ENCODE data around the gene MATR3.
A peak's percentile ranks its signal among the peaks of the same experiment; 100 is the strongest.

Gene MATR3

DNA sequence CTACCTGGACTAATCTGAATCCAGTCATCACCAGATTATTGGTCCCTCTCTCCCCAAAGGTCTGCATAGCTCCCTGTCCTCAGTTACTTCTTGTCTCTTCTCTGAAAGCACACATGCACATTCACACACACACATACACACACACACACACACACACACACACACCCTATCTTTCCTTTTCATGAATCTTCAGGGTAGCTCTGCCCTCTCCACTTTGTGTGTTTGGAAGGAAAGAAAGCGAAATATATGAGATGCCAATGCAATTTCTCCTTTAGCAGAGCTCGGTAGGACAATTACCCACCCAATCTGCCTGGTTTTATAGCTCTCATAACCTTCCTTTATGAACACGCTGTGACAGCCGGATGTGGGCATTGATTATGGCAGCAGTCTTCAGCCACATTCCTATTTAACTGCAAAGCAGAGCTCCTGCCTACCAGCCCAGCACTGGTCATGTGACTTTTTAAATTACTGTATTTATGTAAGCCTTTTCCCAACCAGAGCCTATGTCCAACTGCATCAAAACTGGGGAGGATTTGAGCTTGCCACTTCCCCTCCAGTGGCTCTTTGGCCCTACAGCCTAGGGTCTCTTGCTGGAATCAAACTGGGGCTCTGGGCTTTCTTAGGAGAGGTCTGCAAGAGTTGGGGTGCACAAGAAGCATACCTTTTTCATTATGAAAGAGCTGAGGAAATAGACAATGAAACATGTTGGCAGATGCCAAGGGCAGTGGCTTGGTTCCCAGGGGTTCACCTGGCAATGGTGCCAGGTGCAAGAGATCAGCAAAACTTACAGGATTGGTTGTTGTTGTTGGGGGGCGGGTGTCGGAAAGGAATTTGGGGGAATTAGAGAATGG, 20.8 kb upstream of the MATR3 start:
- no peak for DNase-seq (ENCODE audit: low read depth in 2 of 2)

DNA sequence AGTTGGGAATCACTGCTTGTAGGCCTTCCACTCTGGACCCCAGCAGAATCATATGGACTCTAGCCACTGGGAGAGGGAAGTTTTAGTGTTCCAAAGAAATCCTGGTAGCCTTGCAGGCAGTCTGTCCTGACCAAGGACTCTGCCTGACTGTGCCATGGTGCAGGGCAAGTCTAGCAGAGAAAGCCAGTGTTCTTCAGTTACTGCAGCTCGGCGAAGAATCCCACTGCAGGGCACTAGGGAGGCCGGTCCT, 20.3 kb upstream of the MATR3 start:
- DNase-seq (ENCODE audit: low read depth in 2 of 2): no peak

DNA sequence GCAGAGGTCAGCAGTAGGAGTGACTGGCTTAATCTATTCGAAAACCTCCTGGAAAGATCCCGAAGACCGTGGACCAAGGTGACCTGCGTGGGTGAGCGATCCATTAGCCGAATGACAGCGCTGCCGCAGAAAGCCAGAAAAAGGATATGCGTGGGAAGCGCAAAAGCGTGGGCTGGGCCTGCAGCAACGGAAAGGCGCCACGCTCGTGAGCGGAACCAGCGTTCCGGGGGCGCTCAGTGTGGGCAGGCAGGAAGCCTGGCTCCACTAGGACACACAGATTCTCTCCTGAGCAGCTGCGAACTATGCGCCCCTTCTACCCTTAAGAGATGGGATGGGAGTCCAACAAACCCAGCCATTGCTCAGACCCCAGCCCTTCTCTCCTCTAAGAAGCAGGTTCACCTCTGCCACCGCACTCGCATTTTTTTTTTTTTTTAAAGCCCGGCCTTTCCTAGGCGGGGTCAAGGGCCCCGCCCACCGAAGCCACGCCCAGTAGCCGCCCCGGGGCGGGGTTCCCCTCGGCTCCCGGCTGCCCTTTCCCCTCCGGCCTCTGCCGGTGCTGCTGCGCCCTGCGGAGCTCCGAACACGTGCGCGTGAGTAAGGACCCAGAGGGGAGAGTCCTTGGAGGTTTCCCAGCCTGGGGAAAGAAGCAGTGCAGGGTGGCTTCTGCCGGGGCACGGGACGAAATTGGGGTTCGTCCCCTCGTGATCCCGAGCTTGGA, 19.8 kb upstream of the MATR3 start:
- peak; percentile 80 to 84 for DNase-seq (ENCODE audit: low read depth in 2 of 2)

DNA sequence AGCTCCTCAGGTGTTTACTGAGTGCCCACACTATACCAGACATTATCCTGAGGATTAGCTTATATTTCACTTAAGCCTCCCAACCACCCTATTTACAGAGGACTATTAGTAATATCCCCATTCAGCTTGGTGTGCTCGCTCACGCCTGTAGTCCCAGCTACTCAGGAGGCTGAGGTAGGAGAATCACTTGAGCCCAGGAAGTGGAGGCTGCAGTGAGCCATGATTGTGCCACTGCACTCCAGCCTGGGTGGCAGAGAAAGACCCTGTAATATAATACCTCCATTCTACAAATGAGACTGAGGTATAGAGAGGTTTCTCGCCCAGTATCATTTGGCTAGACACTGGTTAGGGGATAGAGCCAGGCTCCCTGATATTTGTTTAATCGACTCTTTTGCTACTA, 18.0 kb upstream of the MATR3 start:
- DNase-seq (ENCODE audit: low read depth in 2 of 2): no peak

DNA sequence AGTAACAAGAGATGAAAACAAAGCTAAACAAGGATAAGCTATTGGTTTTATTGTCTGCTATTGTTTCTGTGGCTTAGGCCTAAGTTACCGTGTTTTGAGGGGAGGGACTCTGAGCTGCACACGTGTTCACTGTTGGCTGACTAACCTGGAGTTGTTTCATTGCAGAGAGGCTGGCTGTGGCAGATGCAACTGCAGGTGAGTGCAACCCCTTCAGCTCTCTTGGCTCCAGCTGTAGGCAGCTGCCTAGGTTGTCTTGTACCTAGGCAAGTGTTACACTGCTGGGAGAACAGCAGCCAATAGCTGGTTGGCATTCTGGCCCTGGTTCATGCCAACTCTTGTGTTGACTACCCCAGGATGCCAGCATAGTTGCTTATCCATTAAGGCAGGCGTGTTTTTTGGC, 17.6 kb upstream of the MATR3 start:
- no peak for DNase-seq (ENCODE audit: low read depth in 2 of 2)

DNA sequence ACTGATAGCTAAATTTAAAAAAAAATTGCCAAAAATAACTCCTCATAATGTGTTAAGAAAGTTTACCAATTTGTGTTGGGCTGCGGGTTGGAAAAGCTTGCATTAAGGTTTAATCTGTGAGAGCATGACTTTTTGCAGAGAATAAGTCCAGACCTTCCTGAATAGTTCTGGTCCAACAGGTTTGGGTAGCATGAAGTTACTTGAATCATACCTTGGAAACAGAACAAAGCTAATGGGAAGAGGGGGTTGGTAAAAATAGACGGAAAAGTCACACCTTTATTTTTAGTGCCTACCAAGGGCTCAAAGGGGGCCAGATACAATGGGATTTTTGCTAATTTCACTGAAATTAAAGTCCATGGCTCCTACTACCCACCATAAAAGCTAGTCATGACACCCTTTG, 17.1 kb upstream of the MATR3 start:
- no peak for DNase-seq (ENCODE audit: low read depth in 2 of 2)

DNA sequence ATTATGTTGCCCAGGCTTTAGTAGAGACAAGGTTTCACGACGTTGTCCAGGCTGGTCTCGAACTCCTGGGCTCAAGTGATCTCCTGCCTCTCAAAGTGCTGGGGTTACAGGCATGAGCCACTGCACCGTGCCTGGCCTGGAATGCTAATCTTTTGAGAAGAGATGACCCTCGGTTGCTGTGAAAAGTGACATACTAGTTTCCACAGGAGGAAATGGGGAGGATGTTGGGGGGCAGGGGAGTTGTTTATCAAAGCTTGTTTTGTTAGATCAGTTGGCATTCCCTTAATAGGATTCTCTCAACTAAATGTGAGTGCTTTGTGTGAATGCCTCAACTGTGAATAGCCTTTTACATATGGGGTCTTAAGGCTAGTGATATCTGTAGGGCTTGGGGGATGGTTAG, 16.4 kb upstream of the MATR3 start:
- no peak for DNase-seq (ENCODE audit: low read depth in 2 of 2)

DNA sequence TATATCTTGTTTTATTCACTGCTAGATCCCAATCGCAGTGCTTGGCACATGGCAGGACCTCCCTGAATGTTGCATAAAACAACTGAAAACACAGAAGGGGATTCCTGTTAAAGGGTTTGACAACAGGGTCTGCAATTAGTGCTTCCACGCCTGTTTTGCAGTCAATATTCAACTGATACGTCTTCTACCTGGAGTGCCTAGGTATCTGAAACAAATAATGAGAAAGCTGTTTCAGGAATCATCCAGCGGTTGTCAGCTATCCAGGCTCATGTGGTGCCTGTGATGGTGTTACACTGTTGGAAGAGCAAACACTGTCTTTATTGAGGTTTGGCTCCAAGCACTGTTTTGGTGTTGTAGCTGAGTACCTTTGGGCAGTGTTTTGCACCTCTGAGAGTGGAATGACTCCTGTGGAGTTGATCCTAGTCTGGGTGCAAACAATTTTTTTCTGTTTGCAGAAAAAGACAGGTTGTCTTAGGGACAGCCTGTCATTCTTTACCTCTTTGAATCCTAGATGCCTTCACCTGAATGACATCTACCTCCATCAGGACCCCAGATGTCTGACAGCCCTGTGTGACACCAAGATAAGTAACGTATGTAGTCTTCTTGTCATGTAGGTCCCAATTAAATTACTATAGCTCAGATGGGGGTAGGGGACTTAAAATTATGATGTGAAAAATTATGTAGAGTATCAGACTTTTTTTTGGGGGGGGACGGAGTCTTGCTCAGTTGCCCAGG, 14.8 kb upstream of the MATR3 start:
- DNase-seq (ENCODE audit: low read depth in 2 of 2): no peak

DNA sequence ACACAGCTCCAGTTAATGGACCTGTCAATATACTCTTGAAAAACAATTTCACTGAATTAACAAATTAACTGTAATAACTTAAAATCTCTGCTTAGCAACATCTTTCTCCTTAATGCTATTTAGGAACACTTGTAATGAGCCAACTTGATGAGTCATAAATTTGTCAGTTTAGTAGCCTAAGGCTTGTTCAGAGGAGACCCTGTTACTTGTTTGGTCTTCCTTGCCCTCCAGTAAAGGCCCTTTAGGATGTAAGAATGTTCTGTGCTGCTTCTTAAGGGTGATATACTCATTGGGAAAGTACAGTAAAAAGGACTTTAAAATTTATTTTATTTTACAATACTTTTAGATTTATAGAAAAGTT, 11.4 kb upstream of the MATR3 start:
- no peak for DNase-seq (ENCODE audit: low read depth in 2 of 2)

DNA sequence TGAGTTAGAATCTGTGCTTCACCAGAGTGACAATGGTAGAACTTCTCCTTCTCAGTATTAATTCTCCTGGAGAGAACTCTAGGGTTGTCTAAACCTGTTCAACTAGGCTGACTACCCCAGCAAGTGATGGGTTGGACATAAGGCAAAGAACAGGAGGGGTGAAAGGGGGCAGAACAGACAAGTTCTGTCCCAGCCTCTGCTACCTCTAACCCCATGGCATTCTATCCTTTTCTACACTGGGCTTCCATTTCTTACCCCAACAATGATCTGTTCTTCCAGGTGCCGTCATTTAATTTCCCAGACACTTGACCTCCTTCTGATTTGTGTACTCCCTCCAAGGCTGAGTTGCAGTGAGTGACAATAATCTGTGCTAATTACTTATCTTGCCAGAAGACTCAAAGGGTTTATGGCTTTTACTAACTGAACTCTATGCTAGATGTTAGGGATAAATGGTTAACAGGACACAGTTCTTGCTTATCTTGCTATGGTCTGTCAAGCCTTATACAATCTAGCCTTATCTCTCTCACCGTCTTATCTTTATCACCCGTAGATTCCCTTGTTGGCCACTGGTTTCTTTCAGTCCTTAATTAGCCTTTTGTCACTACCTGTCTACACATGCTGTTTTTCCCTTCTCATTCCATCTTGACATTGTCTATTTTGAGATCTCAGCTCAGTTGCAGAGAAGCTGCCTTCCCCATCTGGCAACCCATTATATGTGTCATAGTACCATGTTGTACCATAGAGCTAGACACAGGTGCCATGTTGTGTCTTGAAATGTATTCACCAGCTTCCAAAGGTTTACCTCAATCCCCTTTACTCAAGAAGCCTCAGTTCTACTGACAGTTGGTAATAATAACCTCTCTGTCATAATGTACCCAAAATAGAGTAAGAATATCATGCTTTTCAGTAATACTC, 10.0 kb upstream of the MATR3 start:
- no peak for DNase-seq (ENCODE audit: low read depth in 2 of 2)

DNA sequence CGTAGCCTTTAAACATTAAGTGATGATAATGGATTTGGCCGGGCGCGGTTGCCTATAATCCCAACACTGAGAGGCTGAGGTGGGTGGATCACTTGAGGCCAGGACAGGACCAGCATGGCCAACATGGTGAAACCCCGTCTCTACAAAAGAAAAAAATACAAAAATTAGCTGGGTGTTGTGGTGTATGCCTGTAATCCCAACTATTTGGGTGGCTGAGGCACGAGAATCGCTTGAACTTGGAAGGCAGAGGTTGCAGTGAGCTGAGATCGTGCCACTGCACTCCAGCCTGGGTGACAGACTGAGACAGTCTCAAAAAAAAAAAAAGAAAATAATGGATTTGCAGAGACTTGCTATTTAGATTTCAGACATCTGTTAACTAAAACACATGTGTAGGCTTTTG, 9.2 kb upstream of the MATR3 start:
- DNase-seq (ENCODE audit: low read depth in 2 of 2): no peak

DNA sequence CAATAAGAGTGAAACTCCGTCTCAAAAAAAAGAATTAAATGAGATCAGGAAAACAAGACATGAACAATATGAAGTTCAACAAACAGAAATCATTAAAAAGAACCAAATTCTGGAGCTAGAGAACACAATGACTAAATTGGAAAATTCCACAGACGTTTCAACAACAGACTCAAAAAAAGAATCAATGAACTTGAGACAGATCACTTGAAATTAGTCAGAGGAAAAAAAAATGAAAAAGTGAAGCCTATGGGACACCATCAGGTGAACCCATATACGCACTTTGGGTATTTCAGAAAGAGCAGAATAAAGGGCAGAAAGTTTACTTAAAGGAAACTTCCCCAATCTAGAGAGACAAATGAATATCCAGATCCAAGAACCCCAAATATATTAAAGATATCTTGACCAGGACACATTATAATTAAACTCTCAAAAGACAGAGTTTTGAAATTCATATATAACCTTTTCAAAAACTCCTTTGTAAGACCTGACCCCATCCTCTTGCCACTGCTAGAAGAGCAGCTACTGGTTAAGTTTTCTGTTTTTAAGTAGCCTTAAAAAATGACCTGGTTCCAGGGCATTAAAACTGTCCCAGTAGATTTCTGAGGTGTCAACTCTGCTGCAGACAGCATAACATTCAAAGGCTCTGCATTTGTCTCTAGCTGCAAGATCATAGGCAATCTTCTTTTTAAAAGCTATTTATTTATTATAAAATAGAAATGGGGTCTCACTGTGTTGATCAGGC, 7.7 kb upstream of the MATR3 start:
- no peak for DNase-seq (ENCODE audit: low read depth in 2 of 2)

DNA sequence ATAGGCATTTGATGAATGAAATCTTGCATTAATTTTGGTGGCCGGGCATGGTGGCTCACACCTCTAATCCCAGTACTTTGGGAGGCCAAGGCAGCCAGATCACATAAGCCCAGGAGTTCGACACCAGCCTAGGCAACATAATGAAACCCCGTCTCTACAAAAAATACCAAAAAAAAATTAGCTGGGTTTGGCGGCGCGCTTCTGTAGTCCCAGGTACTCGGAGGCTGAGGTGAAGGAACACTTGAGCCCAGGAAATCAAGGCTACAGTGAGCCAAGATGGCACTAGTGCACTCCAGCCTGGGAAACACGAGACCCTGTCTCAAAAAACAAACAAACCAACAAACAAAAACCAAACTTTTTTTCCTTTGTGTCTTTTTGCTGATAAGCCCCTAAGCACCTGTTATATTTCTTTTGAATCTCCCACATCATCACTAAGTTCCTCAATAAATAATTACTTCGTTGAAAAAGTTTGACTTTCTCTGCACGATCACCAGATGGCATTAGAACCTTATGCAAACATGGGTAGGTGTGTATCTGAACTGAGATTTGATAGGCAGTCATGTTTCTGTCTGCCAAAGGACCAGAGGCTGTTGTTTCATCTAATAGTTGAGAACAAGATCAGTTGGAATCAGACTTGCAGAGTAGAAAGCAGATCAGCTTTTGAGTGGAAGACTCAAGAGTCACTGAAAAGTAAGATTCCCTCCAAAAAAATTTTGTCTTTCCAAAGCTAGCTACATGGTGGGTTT, 5.5 kb upstream of the MATR3 start:
- DNase-seq (ENCODE audit: low read depth in 2 of 2): no peak

DNA sequence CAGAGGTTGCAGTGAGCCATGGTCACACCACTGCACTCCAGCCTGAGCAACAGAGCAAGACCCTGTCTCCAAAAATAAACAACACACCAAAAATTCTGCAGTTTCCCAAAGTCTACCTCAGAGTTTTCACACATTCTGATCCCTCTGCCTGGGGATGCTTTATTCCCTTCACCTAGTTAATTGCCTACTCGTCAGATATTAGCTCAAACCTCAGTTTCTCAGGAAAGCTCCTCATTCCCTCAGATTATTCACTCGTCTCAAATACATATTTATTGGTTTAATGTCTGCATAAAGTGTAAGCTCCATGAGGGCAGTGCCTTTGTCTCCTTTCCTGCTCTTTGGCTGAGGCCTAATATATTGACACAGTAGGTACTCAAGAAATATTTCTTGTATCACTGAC, 2.5 kb upstream of the MATR3 start:
- no peak for DNase-seq (ENCODE audit: low read depth in 2 of 2)

DNA sequence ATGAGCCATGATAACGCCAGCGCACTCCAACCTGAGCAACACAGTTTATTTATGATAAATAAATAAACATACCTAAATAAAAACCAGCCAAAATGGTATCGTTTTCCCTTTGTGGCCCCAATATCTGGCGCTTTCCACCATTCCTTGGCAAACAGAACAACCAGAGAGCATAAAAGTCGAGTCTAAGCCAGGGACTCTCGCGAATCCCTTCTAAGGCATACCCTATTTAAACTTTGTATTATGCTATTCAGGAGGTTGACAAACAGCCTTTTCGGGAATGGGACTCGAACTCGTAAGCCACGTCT, 386 bp upstream of the MATR3 start:
- no peak for DNase-seq (ENCODE audit: low read depth in 2 of 2)

DNA sequence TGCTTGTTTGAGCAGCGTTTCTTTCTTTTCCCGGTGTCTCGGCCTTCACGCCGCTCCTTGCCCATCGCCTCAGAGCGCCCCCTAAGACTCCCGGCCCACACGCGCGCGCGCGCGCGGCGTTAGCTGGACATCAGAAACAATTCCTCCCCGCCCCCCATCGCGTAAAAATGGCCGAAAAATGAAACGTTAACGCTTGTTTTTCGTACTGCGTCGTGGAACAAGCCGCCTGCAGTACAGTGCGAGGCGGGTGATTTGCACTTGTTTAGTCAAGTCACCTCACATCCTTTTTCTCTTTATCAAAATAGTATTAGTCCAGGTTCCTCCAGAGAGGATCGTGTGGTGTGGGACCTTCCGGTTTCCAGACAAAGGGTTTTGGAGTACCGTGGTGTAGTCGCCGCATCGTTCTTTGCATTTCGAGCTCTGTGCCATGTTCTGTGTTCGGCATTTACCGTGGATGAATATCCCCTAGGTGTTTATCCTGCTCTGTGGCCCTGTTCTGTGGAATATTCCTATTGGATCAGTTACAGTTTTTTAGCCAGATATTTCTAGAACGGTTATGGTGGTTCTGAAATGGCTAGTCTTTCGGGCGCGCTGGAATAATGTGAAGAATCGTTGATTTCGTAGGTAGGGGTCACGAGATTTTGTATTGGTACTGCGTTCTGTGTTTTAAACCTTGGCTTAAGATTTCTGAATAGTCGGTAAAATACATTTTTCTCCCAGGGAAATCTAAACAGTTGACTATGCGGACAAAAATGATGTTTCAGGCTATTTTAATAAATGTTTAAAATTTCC, 1.0 kb downstream of the MATR3 start:
- DNase-seq (ENCODE audit: low read depth in 2 of 2): peak in 1 of 2 experiments; percentile 48

DNA sequence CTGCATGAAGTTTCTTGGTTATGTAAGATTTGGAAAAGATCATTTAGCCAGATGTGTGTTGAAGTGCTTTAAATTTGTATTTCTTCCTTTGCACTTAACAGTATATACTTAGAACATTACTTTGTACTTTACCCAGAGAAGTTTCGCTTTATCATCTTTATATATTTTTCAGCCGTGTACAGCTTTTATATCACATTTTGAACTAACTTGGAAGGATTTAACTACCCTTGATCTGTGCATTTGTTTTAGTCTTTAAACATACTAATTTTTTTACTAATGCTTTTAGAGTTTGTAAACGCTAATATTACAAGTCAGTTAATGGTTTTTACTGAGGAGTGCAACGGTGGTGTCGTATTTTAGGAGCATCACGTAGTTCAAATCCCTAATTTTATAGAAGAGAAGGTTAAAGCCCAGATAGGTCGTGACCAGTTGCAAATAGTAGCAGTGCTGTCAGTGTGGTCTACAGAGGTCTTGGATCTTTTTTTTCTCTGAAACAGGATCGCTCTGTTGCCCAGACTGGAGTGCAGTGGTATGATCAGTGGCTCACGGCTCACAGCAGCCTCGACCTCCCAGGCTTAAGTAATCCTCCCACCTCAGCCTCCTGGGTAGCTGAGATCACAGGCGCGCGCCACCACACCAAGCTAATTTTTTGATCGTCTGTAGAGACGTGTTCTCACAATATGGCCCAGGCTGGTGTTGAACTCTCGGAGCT, 2.0 kb downstream of the MATR3 start:
- no peak for DNase-seq (ENCODE audit: low read depth in 2 of 2)

DNA sequence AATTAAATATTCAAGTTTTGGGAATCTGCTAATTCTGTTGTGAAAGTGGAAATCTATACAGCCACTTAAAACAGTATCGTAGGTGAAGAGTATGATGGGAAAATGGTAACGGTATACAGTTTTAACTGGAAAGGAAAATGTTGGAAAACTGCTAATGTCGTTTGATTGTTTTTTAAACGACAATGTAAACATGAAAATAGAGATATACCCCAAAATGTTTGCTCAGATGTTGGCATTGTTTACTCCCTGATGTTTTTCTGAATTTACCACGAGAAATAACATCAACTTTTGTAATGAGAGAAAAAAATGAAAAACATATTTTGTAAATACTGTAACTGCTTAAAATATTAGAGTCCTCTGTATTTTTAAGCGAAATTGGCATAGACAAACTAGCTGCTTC, 2.7 kb downstream of the MATR3 start:
- DNase-seq (ENCODE audit: low read depth in 2 of 2): no peak

DNA sequence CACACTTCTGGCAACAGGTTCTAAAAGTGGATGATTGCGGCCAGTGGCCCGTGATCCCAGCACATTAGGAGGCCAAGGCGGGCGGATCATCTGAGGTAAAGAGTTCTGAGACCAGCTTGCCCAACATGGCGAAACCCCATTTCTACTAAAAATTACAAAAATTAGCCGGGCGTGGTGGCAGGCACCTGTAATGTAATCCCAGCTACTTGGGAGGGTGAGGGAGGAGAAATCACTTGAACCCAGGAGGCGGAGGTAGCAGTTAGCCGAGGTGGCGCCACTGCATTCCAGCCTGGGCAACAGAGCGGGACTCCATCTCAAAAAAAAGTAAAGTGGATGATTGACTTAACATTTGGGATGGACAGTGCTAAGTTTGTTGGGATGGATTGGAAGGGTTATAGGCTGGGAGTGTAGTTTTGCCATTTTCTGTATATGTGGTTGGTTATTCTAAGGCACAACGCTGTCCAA, 3.4 kb downstream of the MATR3 start:
- no peak for DNase-seq (ENCODE audit: low read depth in 2 of 2)

Data from stimulated activated CD4-positive, alpha-beta T cell treated with anti-CD3 and anti-CD28 coated beads, Interleukin-12 subunit alpha, Interleukin-12 subunit beta, amount 100 ng/mL, for 24 hours (primary cell).